Stimulated activated naive CD8-positive, alpha-beta T cell treated with anti-CD3 and anti-CD28 coated beads, Interleukin-15, Interleukin-2, amounts not matched to agents 100 ng/mL and 50 ng/mL, for 24 hours (primary cell): ENCODE data around the gene KIF26B.

Experiments
- H3K27ac Mint-ChIP-seq: one replicate; pipeline ENCODE4 v1.8.0; 2021; ENCODE audit warnings: mild to moderate bottlenecking, mixed read lengths
- H3K27me3 Mint-ChIP-seq: one replicate; pipeline ENCODE4 v1.8.0; 2021; ENCODE audit warnings: mixed read lengths
- H3K36me3 Mint-ChIP-seq: one replicate; pipeline ENCODE4 v1.8.0; 2021; ENCODE audit warnings: low read depth, mixed read lengths
- H3K4me1 Mint-ChIP-seq: one replicate; pipeline ENCODE4 v1.8.0; 2021; ENCODE audit warnings: low read depth, mixed read lengths
- H3K4me3 Mint-ChIP-seq: one replicate; pipeline ENCODE4 v1.8.0; 2021; ENCODE audit warnings: mild to moderate bottlenecking, mixed read lengths
- H3K9me3 Mint-ChIP-seq: one replicate; pipeline ENCODE4 v1.8.0; 2021; ENCODE audit warnings: mixed read lengths

KIF26B gene

GRCh38 chr1:245454051-245454450 is 299.3 kb downstream of the KIF26B start:
- Mint-ChIP-seq H3K9me3 (no peaks in the 10 kb centered on the region), H3K4me1 (no peaks in the 10 kb centered on the region), H3K4me3 (no peak overlapping the region), H3K27ac (no peak overlapping the region), H3K36me3 (no peaks in the 10 kb centered on the region), H3K27me3 (peaks cover 3% of the 10 kb centered on the region)

- Mint-ChIP-seq H3K27ac (no peak overlapping the region), H3K27me3 (peaks cover 3% of the 10 kb centered on the region), H3K4me3 (no peak overlapping the region), H3K4me1 (no peaks in the 10 kb centered on the region), H3K9me3 (no peaks in the 10 kb centered on the region), H3K36me3 (no peaks in the 10 kb centered on the region)
Measured at GRCh38 chr1:245457562-245457961, 302.8 kb downstream of the KIF26B start.

- no peak overlapping the region for H3K27ac Mint-ChIP-seq
- no peaks in the 10 kb centered on the region for H3K9me3 Mint-ChIP-seq
- no peak overlapping the region for H3K4me3 Mint-ChIP-seq
Measured at GRCh38 chr1:245458234-245458633, 303.4 kb downstream of the KIF26B start.

GRCh38 chr1:245458761-245459174 is 304.0 kb downstream of the KIF26B start:
- Mint-ChIP-seq H3K36me3 (no peaks in the 10 kb centered on the region), H3K4me1 (no peaks in the 10 kb centered on the region), H3K27me3 (peaks cover 3% of the 10 kb centered on the region), H3K9me3 (no peaks in the 10 kb centered on the region), H3K27ac (no peak overlapping the region), H3K4me3 (no peak overlapping the region)

More at GRCh38 chr1:245458234-245458633, 303.4 kb downstream of the KIF26B start:
- Mint-ChIP-seq H3K27me3 (peaks cover 3% of the 10 kb centered on the region), H3K36me3 (no peaks in the 10 kb centered on the region), H3K4me1 (no peaks in the 10 kb centered on the region)

GRCh38 chr1:245459621-245460020 is 304.8 kb downstream of the KIF26B start:
- Mint-ChIP-seq H3K4me1 (no peaks in the 10 kb centered on the region), H3K4me3 (no peak overlapping the region), H3K9me3 (no peaks in the 10 kb centered on the region), H3K36me3 (no peaks in the 10 kb centered on the region), H3K27ac (no peak overlapping the region), H3K27me3 (peaks cover 3% of the 10 kb centered on the region)

GRCh38 chr1:245461681-245462080 is 306.9 kb downstream of the KIF26B start:
- Mint-ChIP-seq H3K36me3 (no peaks in the 10 kb centered on the region), H3K4me1 (no peaks in the 10 kb centered on the region), H3K9me3 (no peaks in the 10 kb centered on the region), H3K27ac (no peak overlapping the region), H3K27me3 (peaks cover 3% of the 10 kb centered on the region), H3K4me3 (no peak overlapping the region)

GRCh38 chr1:245462161-245462560 is 307.4 kb downstream of the KIF26B start:
- Mint-ChIP-seq H3K27ac (no peak overlapping the region), H3K4me3 (no peak overlapping the region), H3K36me3 (no peaks in the 10 kb centered on the region), H3K4me1 (no peaks in the 10 kb centered on the region), H3K27me3 (peaks cover 3% of the 10 kb centered on the region), H3K9me3 (no peaks in the 10 kb centered on the region)

GRCh38 chr1:245463392-245464165 is 308.8 kb downstream of the KIF26B start:
- no peaks in the 10 kb centered on the region for H3K4me1 Mint-ChIP-seq
- no peak overlapping the region for H3K4me3 Mint-ChIP-seq
- no peaks in the 10 kb centered on the region for H3K27me3 Mint-ChIP-seq
- H3K9me3 Mint-ChIP-seq: no peaks in the 10 kb centered on the region
- H3K36me3 Mint-ChIP-seq: no peaks in the 10 kb centered on the region
- no peak overlapping the region for H3K27ac Mint-ChIP-seq

GRCh38 chr1:245464290-245464689 is 309.5 kb downstream of the KIF26B start:
- Mint-ChIP-seq H3K27ac (peak overlapping the region; percentile 71), H3K4me1 (no peaks in the 10 kb centered on the region), H3K36me3 (no peaks in the 10 kb centered on the region), H3K9me3 (no peaks in the 10 kb centered on the region), H3K27me3 (no peaks in the 10 kb centered on the region), H3K4me3 (peak overlapping the region; percentile 36)

- Mint-ChIP-seq H3K9me3 (no peaks in the 10 kb centered on the region), H3K36me3 (no peaks in the 10 kb centered on the region), H3K4me1 (no peaks in the 10 kb centered on the region), H3K27ac (no peak overlapping the region), H3K4me3 (no peak overlapping the region), H3K27me3 (no peaks in the 10 kb centered on the region)
Measured at GRCh38 chr1:245465666-245466065, 310.9 kb downstream of the KIF26B start.

GRCh38 chr1:245466261-245466660 is 311.5 kb downstream of the KIF26B start:
- no peaks in the 10 kb centered on the region for H3K27me3 Mint-ChIP-seq
- no peaks in the 10 kb centered on the region for H3K4me1 Mint-ChIP-seq
- H3K4me3 Mint-ChIP-seq: no peak overlapping the region
- no peak overlapping the region for H3K27ac Mint-ChIP-seq
- H3K9me3 Mint-ChIP-seq: no peaks in the 10 kb centered on the region
- H3K36me3 Mint-ChIP-seq: no peaks in the 10 kb centered on the region

- Mint-ChIP-seq H3K9me3 (no peaks in the 10 kb centered on the region), H3K4me3 (no peak overlapping the region), H3K27me3 (no peaks in the 10 kb centered on the region), H3K4me1 (no peaks in the 10 kb centered on the region), H3K36me3 (no peaks in the 10 kb centered on the region), H3K27ac (no peak overlapping the region)
Measured at GRCh38 chr1:245467804-245468203, 313.0 kb downstream of the KIF26B start.

- no peaks in the 10 kb centered on the region for H3K9me3 Mint-ChIP-seq
- H3K27me3 Mint-ChIP-seq: no peaks in the 10 kb centered on the region
- H3K4me3 Mint-ChIP-seq: no peak overlapping the region
- no peak overlapping the region for H3K27ac Mint-ChIP-seq
- H3K36me3 Mint-ChIP-seq: no peaks in the 10 kb centered on the region
- no peaks in the 10 kb centered on the region for H3K4me1 Mint-ChIP-seq
Measured at GRCh38 chr1:245469006-245469405, 314.2 kb downstream of the KIF26B start.

GRCh38 chr1:245469734-245470133 is 314.9 kb downstream of the KIF26B start:
- H3K4me1 Mint-ChIP-seq: no peaks in the 10 kb centered on the region
- no peak overlapping the region for H3K4me3 Mint-ChIP-seq
- no peak overlapping the region for H3K27ac Mint-ChIP-seq
- H3K9me3 Mint-ChIP-seq: no peaks in the 10 kb centered on the region
- H3K27me3 Mint-ChIP-seq: no peaks in the 10 kb centered on the region
- no peaks in the 10 kb centered on the region for H3K36me3 Mint-ChIP-seq

GRCh38 chr1:245475126-245475525 is 320.3 kb downstream of the KIF26B start:
- Mint-ChIP-seq H3K4me1 (no peaks in the 10 kb centered on the region), H3K4me3 (no peak overlapping the region), H3K27ac (no peak overlapping the region), H3K27me3 (no peaks in the 10 kb centered on the region), H3K9me3 (no peaks in the 10 kb centered on the region), H3K36me3 (no peaks in the 10 kb centered on the region)

GRCh38 chr1:245475961-245476516 is 321.3 kb downstream of the KIF26B start:
- Mint-ChIP-seq H3K27ac (no peak overlapping the region), H3K4me3 (no peak overlapping the region), H3K9me3 (no peaks in the 10 kb centered on the region)

More at GRCh38 chr1:245475961-245476516, 321.3 kb downstream of the KIF26B start:
- no peaks in the 10 kb centered on the region for H3K36me3 Mint-ChIP-seq
- no peaks in the 10 kb centered on the region for H3K27me3 Mint-ChIP-seq
- H3K4me1 Mint-ChIP-seq: no peaks in the 10 kb centered on the region
